Ishikawa (cell line): ENCODE results near the gene AGMO.

ENCODE experiments used
- CEBPB ChIP-seq: IDR thresholded peaks from 2 replicates; pipeline ENCODE4 v1.6.1; 2012
- EGR1 ChIP-seq: IDR thresholded peaks from 2 replicates; pipeline ENCODE4 v1.6.1; 2012
- EP300 ChIP-seq: IDR thresholded peaks from 2 replicates; pipeline ENCODE4 v1.6.1; 2012; ENCODE audit warnings: borderline replicate concordance
- FOXM1 ChIP-seq: IDR thresholded peaks from 2 replicates; pipeline ENCODE4 v1.6.1; 2012; ENCODE audit warnings: low read depth, borderline replicate concordance
- RAD21 ChIP-seq: IDR thresholded peaks from 2 replicates; pipeline ENCODE4 v1.6.1; 2012; ENCODE audit warnings: low read depth
- TAF1 ChIP-seq: IDR thresholded peaks from 2 replicates; pipeline ENCODE4 v1.6.1; 2012; ENCODE audit warnings: low read depth, mild to moderate bottlenecking
- TEAD4 ChIP-seq: IDR thresholded peaks from 2 replicates; pipeline ENCODE4 v1.6.1; 2012
- YY1 ChIP-seq: IDR thresholded peaks from 2 replicates; pipeline ENCODE4 v1.6.1; 2012; ENCODE audit warnings: low read depth
- TF ChIP-seq, protein P1 (sequence below): IDR thresholded peaks from 2 replicates; pipeline ENCODE4 v1.6.1; 2012; ENCODE audit warnings: low read depth, mild to moderate bottlenecking
- TF ChIP-seq, protein P2 (sequence below): IDR thresholded peaks from 2 replicates; pipeline ENCODE4 v1.6.1; 2012
- TF ChIP-seq, protein P3 (sequence below): IDR thresholded peaks from 2 replicates; pipeline ENCODE4 v1.6.1; 2012

DNA sequence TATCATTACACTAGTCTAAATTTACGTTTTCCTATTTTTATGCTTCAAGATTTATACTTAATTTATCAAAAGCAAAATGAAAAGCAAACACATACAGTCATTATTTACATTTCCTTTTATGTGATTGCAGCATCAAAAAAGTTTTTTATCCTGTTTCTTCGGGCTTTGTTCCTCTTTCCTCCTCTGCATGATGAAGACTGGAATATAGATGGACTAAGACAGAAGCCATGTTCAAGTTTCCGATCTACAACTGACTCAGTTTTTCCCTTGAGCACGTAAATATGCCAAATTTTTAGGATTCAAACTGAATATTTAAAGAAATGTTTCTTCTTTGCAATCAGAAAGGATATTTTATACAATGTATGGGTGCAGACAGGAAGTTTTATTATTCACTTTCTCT, 385.7 kb downstream of the AGMO start:
- TF ChIP-seq FOXM1 (no peak), YY1 (no peak), EGR1 (no peak), TEAD4 (no peak), CEBPB (no peak), EP300 (no peak), TAF1 (no peak), RAD21 (no peak)
- TF ChIP-seq, protein P1, sequence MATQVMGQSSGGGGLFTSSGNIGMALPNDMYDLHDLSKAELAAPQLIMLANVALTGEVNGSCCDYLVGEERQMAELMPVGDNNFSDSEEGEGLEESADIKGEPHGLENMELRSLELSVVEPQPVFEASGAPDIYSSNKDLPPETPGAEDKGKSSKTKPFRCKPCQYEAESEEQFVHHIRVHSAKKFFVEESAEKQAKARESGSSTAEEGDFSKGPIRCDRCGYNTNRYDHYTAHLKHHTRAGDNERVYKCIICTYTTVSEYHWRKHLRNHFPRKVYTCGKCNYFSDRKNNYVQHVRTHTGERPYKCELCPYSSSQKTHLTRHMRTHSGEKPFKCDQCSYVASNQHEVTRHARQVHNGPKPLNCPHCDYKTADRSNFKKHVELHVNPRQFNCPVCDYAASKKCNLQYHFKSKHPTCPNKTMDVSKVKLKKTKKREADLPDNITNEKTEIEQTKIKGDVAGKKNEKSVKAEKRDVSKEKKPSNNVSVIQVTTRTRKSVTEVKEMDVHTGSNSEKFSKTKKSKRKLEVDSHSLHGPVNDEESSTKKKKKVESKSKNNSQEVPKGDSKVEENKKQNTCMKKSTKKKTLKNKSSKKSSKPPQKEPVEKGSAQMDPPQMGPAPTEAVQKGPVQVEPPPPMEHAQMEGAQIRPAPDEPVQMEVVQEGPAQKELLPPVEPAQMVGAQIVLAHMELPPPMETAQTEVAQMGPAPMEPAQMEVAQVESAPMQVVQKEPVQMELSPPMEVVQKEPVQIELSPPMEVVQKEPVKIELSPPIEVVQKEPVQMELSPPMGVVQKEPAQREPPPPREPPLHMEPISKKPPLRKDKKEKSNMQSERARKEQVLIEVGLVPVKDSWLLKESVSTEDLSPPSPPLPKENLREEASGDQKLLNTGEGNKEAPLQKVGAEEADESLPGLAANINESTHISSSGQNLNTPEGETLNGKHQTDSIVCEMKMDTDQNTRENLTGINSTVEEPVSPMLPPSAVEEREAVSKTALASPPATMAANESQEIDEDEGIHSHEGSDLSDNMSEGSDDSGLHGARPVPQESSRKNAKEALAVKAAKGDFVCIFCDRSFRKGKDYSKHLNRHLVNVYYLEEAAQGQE: no peak
- TF ChIP-seq, protein P2, sequence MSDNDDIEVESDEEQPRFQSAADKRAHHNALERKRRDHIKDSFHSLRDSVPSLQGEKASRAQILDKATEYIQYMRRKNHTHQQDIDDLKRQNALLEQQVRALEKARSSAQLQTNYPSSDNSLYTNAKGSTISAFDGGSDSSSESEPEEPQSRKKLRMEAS: no peak
- TF ChIP-seq, protein P3, sequence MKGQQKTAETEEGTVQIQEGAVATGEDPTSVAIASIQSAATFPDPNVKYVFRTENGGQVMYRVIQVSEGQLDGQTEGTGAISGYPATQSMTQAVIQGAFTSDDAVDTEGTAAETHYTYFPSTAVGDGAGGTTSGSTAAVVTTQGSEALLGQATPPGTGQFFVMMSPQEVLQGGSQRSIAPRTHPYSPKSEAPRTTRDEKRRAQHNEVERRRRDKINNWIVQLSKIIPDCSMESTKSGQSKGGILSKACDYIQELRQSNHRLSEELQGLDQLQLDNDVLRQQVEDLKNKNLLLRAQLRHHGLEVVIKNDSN: no peak
